Measurements from ENCODE around the gene NLGN2.

NLGN2 gene

DNA sequence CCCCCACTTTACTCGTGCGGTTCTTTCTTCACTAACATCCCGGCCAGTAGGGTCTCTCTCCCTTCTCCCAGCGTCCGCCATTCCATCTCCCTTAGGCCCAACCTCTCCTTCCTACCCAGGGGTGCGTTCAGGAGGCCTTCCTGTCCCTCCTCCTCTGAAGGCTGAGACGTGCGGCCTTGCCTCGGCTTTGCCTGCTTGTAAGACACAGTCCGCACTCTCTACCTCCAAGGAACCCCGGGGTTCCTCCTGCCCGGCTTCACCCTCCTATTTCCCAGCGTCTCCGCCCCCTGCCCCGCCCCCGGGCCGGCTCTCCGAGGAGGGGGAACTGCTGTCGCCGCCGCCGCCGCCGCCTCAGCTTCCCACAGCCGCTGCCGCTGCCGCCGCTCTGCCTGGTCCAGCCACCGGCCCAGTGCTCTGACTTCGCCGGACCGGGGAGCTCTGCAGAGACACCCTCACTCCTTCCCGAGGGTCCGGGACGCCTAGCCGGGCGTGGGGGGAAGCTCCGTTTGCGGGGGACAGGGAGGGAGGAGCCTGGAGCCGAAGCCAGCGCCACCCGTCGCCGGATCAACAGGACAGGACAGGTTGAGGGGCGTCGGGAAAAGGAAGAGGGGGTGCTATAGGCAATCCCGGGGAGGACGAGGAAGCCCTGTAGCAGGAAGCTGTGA, 30.4 kb downstream of the NLGN2 start:
- no peak for DNase-seq (ENCODE audit: low spot score)

DNA sequence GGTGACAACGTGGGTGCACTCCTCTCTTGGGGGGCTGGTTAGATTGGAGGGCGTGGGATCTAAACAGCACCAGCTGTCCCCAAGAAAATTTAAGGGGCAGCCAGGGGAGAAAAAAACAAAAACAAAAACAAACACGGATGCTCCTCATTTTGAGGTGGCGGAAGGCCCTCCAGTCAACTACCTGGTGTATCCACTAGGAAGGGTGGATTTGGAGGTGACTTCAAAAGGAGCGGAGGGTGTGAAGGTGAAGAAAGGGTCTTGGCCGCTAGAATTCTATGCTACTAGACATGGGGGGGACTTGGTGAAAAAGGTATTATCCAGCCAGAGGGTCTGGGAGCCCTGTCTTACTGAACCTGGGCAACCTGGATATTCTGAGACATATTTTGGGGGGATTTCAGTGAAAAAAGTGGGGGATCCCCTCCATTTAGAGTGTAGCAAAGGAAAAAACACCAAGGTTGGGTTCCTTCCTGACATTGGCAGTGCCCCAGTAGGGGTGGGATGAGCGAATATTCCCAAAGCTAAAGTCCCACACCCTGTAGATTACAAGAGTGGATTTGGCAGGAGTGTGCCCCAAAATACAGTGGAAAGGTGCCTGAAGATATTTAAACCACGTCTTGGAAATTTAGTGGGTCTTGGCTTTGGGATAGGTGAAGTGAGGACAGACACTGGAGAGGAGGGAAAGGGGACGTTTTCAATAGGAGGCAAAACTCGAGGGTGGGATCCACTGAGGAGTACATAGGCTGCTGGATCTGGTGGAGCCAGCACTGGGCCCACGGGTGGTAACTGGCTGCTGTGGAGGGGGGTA, 31.2 kb downstream of the NLGN2 start:
- no peak for DNase-seq (ENCODE audit: low spot score)

DNA sequence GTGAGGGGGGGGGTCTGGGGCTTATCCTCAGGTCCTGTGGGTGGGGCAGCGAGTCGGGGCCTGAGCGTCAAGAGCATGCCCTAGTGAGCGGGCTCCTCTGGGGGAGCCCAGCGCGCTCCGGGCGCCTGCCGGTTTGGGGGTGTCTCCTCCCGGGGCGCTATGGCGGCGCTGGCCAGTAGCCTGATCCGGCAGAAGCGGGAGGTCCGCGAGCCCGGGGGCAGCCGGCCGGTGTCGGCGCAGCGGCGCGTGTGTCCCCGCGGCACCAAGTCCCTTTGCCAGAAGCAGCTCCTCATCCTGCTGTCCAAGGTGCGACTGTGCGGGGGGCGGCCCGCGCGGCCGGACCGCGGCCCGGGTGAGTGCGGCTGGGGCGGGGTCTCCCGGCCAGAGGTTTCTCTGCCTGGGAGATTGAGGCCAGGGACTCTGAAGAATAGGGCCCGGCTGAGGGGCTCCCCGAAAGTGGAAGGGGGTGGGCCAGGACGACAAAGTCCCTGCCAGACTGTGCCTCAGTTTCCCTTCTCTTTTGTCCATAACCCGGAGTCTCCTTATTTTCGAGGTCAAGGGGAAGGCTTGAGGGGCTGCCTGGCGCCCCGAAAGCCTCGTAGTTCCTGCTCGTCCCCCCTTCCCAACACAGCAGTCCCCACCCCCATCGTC, 31.9 kb downstream of the NLGN2 start, which contains the start of gene FGF11:
Gene FGF11, plus strand, starts transcription at position 51 of the 651 bp plus-strand sequence. Its CDS starts 109 bp downstream, at position 160.
- DNase-seq (ENCODE audit: low spot score) = no peak

DNA sequence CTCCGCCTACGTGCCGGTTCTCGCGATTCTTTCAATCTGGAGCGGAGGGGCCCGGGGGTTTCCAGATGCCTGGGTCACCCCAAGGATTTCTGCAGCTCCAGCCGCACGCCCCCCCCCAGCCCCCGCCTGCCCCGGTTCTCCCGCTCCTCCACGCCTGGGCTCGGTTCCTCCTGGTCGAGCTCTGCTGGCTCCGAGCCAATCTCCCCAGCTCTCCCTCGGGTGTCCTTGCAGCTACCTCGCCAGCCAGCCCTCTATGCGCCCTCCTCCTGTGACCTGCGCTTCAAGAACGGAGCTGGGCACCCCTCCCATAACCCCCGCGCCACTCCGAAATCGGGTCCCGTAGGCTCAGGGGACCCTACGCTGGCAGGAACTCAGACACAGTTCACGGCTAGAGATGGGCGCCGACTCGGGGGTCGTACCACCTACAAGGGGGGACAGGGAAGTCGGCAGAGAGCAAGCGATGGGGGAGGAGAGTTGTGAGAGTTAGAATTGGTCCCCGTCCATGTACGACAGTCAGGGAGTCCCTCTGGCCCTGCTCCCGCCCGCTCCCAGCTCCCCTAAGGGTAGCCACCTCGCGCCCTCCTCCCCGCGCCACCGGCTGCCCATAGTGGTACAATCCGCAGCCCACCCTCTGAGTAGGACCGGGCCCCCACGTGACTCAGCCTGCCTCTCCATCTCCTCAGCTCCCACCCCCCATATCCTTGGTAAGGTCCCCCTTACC, 32.6 kb downstream of the NLGN2 start:
- no peak for DNase-seq (ENCODE audit: low spot score)

DNA sequence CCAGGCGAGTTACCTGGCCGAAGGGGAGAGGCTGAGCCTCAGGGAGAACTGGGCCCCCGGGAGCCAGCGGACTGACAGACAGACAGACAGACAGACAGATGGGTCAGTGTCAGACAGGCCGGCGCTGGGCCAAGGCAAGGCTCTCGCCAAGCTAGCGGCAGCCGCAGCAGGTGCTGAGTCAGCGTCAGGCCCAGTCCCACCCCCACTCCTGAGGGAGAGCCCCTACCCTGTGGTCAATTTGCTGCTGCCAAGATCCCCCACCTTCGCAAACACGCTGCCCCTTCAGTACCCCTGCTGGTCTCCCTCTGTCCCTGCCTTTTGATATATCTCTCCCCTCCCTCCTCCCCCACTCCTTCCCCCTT, 33.2 kb downstream of the NLGN2 start:
- DNase-seq (ENCODE audit: low spot score) = no peak

DNA sequence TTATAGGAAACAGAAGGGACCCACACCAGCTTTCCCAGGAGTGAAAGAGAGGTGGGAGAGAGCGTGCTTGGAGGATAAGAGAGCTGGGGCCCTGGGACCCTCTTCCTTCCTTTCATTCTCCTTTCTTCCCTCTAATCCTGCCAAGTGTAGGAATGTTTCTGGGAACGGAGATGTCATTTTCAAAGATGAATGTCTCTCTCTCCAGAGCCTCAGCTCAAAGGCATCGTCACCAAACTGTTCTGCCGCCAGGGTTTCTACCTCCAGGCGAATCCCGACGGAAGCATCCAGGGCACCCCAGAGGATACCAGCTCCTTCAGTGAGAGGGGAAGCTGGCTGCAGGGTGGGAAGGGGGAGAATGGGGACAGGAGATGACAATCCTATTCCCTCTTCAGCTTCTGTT, 33.6 kb downstream of the NLGN2 start:
- no peak for DNase-seq (ENCODE audit: low spot score)

DNA sequence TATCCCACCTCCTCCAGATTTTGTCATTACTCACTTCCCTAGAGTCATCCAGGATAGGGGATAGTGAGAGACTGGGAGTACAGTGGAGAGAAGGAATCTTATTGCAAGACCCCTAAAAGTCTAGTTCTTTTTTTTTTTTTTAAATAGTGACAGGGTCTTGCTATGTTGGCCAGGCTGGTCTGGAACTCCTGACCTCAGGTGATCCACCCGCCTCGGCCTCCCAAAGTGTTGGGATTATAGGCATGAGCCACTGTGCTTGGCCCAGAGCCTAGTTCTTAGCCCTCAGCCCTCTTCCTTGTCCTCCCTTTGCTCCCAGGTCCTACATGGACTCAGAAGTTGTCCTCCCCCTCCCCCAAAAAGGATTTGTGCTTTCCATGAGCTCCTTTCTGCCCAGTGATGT, 34.5 kb downstream of the NLGN2 start:
- no peak for DNase-seq (ENCODE audit: low spot score)

DNA sequence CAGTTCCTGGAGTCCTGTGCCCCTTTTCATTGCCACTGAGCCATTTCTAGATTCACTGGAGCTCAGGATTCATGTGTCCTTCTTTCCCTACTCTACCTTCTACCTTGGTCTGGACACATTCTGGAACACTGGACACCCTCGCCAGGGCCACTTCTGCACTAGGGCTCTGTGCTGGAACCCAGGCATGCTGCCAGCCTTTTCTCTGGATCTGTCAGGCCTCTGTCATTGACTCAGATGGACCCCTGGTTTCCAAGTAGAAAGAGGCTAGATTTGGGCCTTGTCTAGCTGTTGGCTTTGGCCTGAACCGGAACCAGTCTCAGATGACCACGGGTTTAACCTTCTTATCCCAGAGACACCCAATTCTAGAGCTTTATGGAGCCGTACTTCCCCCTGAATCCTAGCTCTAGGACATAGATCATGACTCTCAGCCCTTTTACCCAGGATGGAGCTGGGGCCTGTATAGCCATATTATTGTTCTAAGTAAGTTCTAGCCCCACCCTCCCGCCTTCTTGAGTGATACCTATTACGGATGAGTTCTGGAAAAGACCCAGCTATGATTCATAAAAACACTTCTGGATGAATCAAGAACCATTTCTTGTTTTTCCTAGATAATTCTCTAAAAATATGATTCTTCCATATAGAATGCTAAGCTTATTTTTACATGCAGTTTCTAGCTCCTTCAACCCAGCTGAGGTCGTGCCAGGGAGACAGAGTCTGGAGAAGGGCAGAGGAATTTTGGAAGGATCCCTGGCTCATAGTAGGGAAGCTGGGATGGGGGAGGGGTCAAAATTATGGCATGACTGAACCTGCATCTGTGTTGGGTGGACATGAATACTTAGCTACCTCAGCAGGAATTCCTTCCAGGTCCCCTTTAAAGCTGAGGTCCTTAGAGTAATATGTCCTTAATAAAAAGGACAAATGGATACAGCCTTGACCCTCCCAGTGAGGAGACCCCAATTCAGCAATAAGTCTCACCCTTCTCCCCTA, 36.1 kb downstream of the NLGN2 start:
- DNase-seq (ENCODE audit: low spot score) = no peak

DNA sequence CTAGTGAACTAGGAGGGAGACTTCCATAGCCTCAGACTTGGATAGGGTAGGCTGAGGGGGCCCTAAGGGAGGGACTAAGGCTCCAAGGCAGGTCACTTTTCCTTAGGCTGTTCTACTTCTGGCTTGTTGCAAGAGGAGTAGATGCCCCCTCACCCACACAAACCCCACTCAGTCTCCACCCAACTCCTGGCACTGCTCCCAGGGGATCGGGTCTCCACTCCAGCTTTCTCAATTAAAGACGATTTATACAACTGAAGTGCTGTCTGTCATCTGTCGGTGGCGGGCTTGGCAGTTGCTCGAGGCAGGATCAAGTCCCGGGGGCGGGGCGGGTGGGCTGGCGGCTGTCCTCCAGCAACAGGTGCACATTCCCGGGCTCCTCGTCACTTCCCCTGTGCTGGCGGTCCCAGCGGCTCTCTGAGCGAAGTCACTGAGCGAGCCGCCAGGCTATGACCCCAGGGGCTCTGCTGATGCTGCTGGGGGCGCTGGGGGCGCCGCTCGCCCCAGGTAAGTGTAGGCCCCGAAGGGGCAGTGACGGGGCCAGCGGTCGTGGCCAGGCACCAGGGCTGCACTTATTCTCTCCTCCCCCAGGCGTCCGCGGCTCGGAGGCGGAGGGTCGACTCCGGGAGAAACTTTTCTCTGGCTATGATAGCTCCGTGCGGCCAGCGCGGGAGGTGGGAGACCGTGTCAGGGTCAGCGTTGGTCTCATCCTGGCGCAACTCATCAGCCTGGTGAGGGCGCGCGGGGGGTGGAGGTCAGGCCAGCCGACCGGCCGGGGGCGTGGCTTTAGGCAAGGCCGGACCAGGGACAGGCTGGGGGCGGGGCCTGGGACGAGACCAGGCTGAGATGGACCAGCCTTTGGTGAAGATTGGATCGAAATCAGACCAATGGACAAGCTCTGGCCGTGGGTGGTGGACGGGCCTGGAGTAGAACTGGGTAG, 37.3 kb downstream of the NLGN2 start, which contains the start of gene CHRNB1:
Gene CHRNB1, plus strand, starts transcription at position 380 of the 937 bp plus-strand sequence. Its CDS starts 67 bp downstream, at position 447.
- no peak for DNase-seq (ENCODE audit: low spot score)

DNA sequence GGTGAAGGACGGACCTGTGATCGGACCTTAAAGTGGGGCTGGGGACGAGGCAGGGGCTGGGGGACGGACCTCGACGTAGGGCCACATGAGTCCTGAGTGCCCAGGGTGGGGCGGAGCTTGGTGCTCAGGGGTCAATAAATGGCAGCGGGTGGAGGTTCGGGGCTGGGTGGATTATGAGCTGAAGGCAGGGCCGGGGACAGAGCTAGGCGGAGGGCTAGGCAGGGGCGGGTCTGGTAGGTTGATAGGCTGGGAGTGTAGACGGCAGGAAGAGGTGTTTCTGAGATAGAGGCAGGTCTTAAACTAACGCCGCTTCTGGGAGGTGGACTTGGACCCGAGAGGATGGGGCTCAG, 37.9 kb downstream of the NLGN2 start:
- no peak for DNase-seq (ENCODE audit: low spot score)

DNA sequence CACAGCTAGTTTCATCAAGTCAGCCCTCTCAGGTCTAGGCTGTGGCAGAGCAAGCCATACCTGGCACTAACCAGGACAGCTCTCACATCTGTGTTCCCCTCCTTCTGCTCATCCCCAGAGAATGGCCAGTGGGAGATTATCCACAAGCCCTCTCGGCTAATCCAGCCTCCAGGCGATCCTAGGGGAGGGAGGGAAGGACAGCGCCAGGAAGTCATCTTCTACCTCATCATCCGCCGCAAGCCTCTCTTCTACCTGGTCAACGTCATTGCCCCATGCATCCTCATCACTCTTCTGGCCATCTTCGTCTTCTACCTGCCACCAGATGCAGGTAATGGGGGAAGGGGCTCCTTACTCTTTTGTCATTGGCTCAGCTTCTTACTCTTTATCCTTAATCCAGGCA, 40.8 kb downstream of the NLGN2 start:
- DNase-seq (ENCODE audit: low spot score) = no peak

DNA sequence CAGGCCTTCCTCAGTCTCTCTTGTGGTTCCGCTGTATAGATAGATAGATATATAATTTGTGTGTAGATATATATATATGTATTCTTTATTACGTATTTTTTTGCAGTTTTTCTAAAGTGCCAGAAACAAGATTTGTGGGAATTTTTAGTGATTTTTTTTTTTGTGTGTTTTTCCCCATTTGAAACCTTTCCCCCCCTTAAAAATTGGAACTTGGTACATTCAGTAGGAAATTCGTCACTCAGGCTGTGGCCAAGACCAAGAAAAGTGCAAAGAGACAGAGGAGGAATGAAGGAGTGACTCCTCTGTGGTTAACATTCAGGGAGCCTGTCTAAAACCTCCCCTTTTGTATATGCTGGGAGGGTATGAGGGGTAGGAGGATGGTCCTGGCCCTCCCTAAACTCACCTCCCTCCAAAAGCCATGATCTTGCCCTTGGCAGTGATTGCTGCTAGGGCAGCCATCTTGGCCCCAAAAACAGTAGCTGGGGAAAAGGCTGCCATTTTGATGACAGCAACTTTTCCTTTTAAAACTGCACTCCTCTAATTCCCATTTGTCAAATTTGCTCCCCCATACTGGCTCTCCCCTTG, 52.4 kb downstream of the NLGN2 start:
- no peak for DNase-seq (ENCODE audit: low spot score)

DNA sequence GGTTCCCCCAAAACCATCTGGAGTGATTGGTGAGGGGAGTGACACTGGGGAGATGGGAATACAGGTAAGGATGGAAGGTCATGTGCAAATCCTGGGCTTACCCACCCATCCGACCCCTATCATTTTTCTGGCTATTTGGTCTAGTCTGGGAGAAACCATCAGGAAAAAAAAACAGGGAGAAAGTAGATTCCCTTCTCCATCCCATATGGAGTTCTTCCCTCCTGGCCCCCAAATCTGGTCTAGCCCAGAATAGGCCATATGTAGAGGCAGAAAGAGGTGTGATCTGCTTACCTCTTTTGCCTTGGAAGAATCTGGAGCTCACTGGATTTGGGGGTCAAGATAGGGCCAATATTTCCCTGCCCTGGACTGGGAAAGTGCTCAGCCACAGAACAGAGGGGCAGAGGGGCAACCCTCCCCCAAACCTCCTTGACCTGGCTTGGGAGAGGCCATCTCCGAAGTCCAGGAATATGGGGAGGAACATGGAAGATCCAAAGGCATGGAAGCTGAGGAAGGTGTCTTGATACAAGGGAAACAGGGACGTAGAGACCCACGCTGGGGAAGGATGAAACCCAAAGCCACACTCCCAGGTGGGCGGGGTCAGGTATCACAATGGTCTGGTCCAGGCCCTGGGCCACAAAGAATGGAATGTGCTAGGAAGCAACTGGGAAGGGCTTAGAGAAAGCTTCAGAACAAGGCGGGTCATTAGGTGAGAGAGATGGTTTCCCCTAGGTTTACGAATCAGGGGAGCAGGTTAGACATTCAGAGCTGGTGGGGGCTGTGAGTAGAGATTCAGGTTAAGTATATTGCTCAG, 53.4 kb downstream of the NLGN2 start:
- DNase-seq (ENCODE audit: low spot score) = no peak

DNA sequence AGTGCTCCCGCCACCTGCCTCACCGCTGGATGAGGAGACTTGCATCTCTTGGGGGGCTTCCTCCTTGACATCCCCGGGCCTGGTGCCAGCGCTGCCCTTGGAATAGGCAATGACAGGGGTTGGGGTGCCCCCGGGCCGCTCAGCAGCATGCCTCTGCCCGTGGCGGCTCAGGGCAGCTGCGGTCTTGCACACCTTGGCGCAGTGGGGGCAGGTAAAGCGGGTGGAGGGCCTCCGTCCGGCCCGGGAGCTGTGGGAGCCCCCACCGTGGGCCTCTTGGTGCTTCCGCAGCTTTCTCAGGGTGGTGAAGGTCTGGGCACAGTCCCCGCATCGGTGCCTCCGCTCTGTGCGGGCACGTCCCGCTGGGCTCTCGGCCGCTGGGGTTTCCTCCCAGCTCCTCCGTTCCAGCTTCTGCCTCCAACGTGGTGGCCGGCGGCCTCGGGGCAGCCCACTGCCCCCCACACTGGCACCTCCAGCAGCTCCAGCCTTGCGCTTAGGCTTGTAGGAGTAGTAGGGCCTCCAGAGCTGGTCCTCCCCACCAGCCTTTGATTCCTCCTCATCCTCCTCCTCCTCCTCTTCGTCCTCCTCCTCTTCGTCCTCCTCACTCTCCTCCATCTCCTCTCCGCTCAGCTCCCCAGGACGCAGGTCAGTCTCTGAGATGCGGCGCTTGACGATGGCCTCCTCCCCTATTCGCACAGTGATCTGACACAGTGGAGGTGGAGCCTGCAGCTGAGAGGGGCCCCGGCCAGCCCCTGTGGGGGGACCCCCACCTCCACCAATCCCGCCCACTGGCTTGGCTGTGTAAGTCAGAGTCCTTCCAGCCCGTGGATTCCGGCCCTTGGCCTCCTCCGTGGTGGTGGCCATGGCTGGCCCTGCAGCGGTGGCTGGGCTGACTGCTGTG, 55.1 kb downstream of the NLGN2 start:
- no peak for DNase-seq (ENCODE audit: low spot score)

DNA sequence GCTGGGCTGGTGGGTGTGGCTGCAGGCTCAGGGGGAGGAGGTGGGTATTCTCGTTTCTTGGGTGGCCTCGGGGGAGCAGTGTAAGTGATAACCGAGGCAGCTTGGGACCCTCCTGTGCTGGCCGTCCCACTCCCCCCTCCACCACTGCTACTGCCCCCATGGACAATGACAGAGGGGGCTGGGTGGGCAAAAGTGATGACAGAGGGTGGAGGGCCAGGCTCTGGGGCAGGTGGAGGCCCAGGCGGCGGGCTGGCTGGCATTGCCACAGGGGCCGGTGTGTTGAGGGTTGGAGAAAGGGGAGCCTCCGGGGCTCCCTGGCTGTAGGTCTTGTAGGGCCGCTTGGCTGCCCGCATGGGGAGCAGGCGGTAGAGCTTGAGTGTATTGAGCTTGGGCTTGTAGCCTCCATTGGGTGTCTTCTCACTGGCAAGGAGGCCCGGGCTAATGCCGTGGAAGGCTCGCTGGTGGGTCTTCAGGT, 55.8 kb downstream of the NLGN2 start:
- no peak for DNase-seq (ENCODE audit: low spot score)

DNA sequence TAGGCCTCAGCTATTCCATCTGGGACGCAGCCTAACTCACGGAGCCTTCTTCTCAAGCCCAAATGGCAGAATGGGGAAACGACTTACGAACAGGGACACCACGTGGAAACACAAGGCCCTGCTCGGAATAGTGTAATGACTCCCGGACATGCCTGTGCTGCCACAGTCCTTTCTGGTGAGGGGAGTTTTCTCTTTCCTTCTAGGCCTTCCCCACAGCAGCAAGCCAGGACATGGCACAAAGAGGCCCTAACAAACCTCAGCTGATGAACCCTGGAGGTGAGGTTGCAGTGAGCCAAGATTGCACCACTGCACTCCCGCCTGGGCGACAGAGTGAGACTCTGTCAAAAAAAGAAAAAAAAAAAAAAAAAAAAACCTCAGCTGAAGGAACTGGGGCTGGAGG, 56.4 kb downstream of the NLGN2 start:
- no peak for DNase-seq (ENCODE audit: low spot score)

DNA sequence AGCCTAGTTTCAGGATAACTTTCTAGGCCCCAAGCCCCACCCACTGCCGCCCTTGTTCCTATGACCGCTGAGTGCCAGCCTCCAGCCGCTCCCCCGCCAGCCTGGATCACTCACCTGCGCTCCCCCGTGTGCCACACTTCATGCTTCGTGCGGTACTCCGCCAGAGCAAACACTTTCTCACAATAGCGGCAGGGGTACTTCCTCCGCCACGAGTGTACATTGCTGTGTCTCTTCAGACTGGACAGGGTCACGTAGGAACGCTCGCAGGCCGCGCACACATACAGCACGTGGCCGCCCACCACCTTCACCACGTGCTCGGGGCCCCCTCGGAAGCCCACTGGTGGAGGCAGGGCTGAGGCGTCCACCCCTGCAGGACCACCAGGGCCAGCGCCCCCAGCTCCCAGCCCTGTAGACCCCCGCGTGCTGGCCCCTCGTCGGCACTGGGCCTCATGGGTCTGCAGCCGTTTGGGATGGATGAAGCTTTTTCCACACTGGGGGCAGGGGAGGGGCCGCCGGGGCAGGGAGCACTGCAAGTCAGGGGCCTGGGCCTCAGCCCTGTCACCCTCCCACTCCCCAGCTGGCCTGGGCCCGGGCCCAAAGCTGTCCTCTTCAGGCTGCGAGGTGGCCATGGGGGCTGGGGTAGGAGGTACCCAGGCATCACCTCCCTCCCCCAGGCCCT, 58.1 kb downstream of the NLGN2 start:
- DNase-seq (ENCODE audit: low spot score) = no peak

Measured in kidney capillary endothelial cell (primary cell).